B cell (primary cell): ENCODE measurements around the gene CSRNP2. TPM values are rescaled to one million over a fixed set of nuclear protein-coding genes. Genes with fewer than 3 reads are reported as not detected.

Experiments used
- ATAC-seq: fragments of 200-7000 bp; cut with Tn5 transposase; one replicate; pipeline ENCODE4 v1.10.0; 2021; ENCODE audit warnings: low read depth, mild to moderate bottlenecking, moderate number of reproducible peaks, moderate library complexity
- CTCF ChIA-PET: fragments of 350-600 bp; sonication (Branson Sonifier 250); formaldehyde crosslinking; loops from one replicate; lab custom pipeline; 2021; ENCODE audit warnings: antibody characterized with exemption, inconsistent platforms; lab: Charles Lee
- POLR2A ChIA-PET: fragments of 350-600 bp; sonication (Branson Sonifier 250); formaldehyde crosslinking; loops from one replicate; lab custom pipeline; 2021; ENCODE audit warnings: antibody characterized with exemption; lab: Charles Lee
- DNase-seq: peaks from one replicate; pipeline ENCODE4 v3.0.0; 2013
- H2AFZ ChIP-seq: 2 replicates; pipeline ENCODE4 v1.6.1; 2012; ENCODE audit warnings: mild to moderate bottlenecking, low read depth, low read length; ENCODE audit not compliant: insufficient read depth, poor library complexity, severe bottlenecking
- H3K27ac ChIP-seq, 2 donors: 1 replicate in 1 of 2; 2 replicates in 1 of 2; pipeline ENCODE4 v1.5.1; 2012 to 2013; ENCODE audit warnings: low read length in 2 of 2, mild to moderate bottlenecking in 2 of 2, moderate library complexity in 1 of 2
- H3K27me3 ChIP-seq, 4 experiments: fragments of 200-600 bp in 1 of 4; sonication (generic) in 1 of 4; replicated peaks in 1 of 4; 1 replicate in 2 of 4; 2 replicates in 2 of 4; pipeline versions ENCODE4 v1.6.1 to v1.7.0; 2013 to 2016; ENCODE audit warnings: low read length in 3 of 4, mild to moderate bottlenecking in 2 of 4, mixed read lengths in 1 of 4, moderate library complexity in 1 of 4; ENCODE audit not compliant: insufficient read depth in 4 of 4, control insufficient read depth in 3 of 4; ENCODE audit errors: control extremely low read depth in 1 of 4
- H3K36me3 ChIP-seq, 2 experiments: replicated peaks in 1 of 2; 1 replicate in 1 of 2; 2 replicates in 1 of 2; pipeline versions ENCODE4 v1.6.1 to v1.7.1; 2013; ENCODE audit warnings: low read length in 1 of 2; ENCODE audit not compliant: insufficient read depth in 2 of 2, control insufficient read depth in 1 of 2; ENCODE audit errors: control extremely low read depth in 1 of 2, extremely low read depth in 1 of 2
- H3K4me1 ChIP-seq, 2 donors: fragments of 200-600 bp in 1 of 2; sonication (generic) in 1 of 2; 1 replicate in 1 of 2; 2 replicates in 1 of 2; pipeline versions ENCODE4 v1.5.1 to v1.6.1; 2013 to 2017; ENCODE audit warnings: low read length in 2 of 2; ENCODE audit not compliant: control insufficient read depth in 2 of 2, insufficient read depth in 2 of 2
- H3K4me2 ChIP-seq: replicated peaks from 2 replicates; pipeline ENCODE3; 2012; ENCODE audit warnings: mild to moderate bottlenecking, low read depth, low read length; ENCODE audit not compliant: poor library complexity, severe bottlenecking
- H3K4me3 ChIP-seq, 5 experiments: fragments of 200-600 bp in 1 of 5; sonication (generic) in 1 of 5; 1 replicate in 3 of 5; 2 replicates in 2 of 5; pipeline versions ENCODE4 v1.5.1 to v1.7.0; 2011 to 2016; ENCODE audit warnings: low read length in 4 of 5, mild to moderate bottlenecking in 4 of 5, low read depth in 2 of 5, control low read depth in 1 of 5, moderate library complexity in 1 of 5; ENCODE audit not compliant: insufficient read depth in 1 of 5; ENCODE audit errors: control extremely low read depth in 1 of 5, extremely low read depth in 1 of 5
- H3K79me2 ChIP-seq: fragments of 200-600 bp; sonication (generic); one replicate; pipeline ENCODE4 v1.6.0; 2016; ENCODE audit warnings: low read length; ENCODE audit not compliant: control insufficient read depth, insufficient read depth
- H3K9ac ChIP-seq: fragments of 200-600 bp; sonication (generic); 2 replicates; pipeline ENCODE4 v1.6.1; 2017; ENCODE audit warnings: mild to moderate bottlenecking, low read length, moderate library complexity
- H3K9me3 ChIP-seq, 3 donors: one replicate each; pipeline versions ENCODE4 v1.6.1 to v1.7.1; 2013; ENCODE audit warnings: low read length in 2 of 3; ENCODE audit not compliant: control insufficient read depth in 2 of 3, insufficient read depth in 1 of 3; ENCODE audit errors: control extremely low read depth in 1 of 3
- H4K20me1 ChIP-seq: 2 replicates; pipeline ENCODE4 v1.6.0; 2012; ENCODE audit warnings: mild to moderate bottlenecking, low read length; ENCODE audit not compliant: insufficient read depth, control insufficient read depth, poor library complexity, severe bottlenecking
- H3K27ac Mint-ChIP-seq: one replicate; pipeline ENCODE4 v1.8.0; 2021; ENCODE audit warnings: mixed read lengths
- H3K27me3 Mint-ChIP-seq: one replicate; pipeline ENCODE4 v1.8.0; 2021; ENCODE audit warnings: mixed read lengths
- H3K4me1 Mint-ChIP-seq: one replicate; pipeline ENCODE4 v1.8.0; 2021; ENCODE audit warnings: mixed read lengths
- H3K4me3 Mint-ChIP-seq: one replicate; pipeline ENCODE4 v1.8.0; 2021; ENCODE audit warnings: mixed read lengths
- H3K9me3 Mint-ChIP-seq: one replicate; pipeline ENCODE4 v1.8.0; 2022; ENCODE audit warnings: mixed read lengths; ENCODE audit not compliant: insufficient read depth
- CTCF ChIP-seq: fragments of 200-600 bp; IDR thresholded peaks from one replicate; pipeline ENCODE4 v1.8.0; 2022; ENCODE audit warnings: antibody characterized with exemption, mild to moderate bottlenecking
- EZH2 ChIP-seq: IDR thresholded peaks from 2 replicates; pipeline ENCODE4 v1.6.1; 2012; ENCODE audit warnings: borderline replicate concordance, low read depth, mild to moderate bottlenecking, moderate library complexity, low read length; ENCODE audit not compliant: insufficient read depth, poor library complexity, severe bottlenecking
- WGBS: methylation state at CpG from one replicate; pipeline ENCODE4 v1.1.5; 2013; ENCODE audit warnings: missing lambda C conversion rate; ENCODE audit not compliant: insufficient coverage; 5-methylcytosine and 5-hydroxymethylcytosine counted together
- intact Hi-C: fragments of 100-400 bp; cut with micrococcal nuclease; formaldehyde crosslinking; loops from one replicate; pipeline ENCODE4 v1.10.0; 2022
- polyA plus RNA-seq: library from polyadenylated mRNA; depleted of rRNA; stranded (reverse); fragments of >200 nt; gene quantifications from 2 replicates; pipeline ENCODE4 v1.2.3, GENCODE V29; 2012
- total RNA-seq, 2 donors: library from RNA; stranded (reverse); fragments of 120-200 nt in 1 of 2; gene quantifications; 1 replicate in 1 of 2; 2 replicates in 1 of 2; pipeline versions ENCODE4 v1.2.3 to v1.2.4, GENCODE V29; 2013 to 2022

The CSRNP2 gene
- total and polyA plus RNA-seq, 2 donors (not counting 1 experiment from before 2014, with no cell fraction given) = 10.3 to 49.8 TPM

DNA sequence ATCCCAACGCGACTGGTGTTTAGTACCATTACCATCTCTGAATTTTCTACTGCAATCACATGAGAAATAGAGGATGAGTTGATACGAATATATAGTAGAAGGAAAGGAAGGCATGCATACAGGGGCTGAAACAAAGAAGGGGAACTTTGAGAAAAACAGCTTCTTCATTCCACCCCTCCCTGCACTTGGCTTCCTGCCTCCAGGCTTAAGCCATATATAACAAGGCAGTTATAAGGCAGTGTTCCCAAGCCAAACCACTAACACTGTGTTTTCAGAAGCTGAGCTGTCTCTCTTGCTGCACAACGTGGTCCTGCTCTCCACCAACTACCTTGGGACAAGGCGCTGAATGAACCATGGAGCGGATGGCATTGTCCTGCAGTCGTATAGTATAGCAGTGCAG, 24.3 kb downstream of the CSRNP2 start:
- Histone ChIP-seq H3K9me3 (no peaks in the 10 kb centered on the region), H3K27ac (no peak overlapping the region), H3K4me3 (no peak overlapping the region), H4K20me1 (no peaks in the 10 kb centered on the region), H3K4me1 (no peaks in the 10 kb centered on the region), H3K36me3 (peaks cover 0 to 72% of the 10 kb centered on the region in 2 experiments), H2AFZ (no peak overlapping the region), H3K4me2 (no peak overlapping the region), H3K9ac (no peak overlapping the region), H3K79me2 (no peaks in the 10 kb centered on the region), H3K27me3 (no peaks in the 10 kb centered on the region)
- DNase-seq (no peak), ATAC-seq (no peak)
- WGBS = no CpG with 5 or more reads among the region's 7 CpGs
- ChIA-PET CTCF (no interaction called here), POLR2A (no interaction called here)
- H3K4me1 Mint-ChIP-seq = no peaks in the 10 kb centered on the region
- no peak overlapping the region for H3K4me3 Mint-ChIP-seq
- H3K27ac Mint-ChIP-seq = no peak overlapping the region
- intact Hi-C loops = no loop called here
- no peaks in the 10 kb centered on the region for H3K9me3 Mint-ChIP-seq
- H3K27me3 Mint-ChIP-seq = no peaks in the 10 kb centered on the region
- TF ChIP-seq CTCF (no peak), EZH2 (no peak)

DNA sequence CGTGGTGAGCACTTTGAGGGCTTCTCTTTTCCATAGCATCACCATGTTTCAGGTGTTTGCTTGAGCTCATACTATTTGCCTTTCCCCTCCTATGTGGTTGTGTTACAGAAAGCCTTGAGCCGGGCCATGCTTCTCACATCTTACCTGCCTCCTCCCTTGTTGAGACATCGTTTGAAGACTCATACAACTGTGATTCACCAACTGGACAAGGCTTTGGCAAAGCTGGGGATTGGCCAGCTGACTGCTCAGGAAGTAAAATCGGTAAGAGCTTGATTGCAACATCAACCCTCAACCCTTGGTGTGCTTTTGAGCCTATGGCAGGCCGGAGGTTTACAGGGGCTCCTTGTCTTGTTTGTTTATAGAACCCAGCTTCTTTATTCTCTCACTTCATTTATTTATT, 27.2 kb downstream of the CSRNP2 start:
- no peaks in the 10 kb centered on the region for H4K20me1 ChIP-seq
- no peak overlapping the region for H3K4me2 ChIP-seq
- TF ChIP-seq EZH2 (no peak), CTCF (no peak)
- CTCF ChIA-PET = interaction anchor here (1.7 kb wide), 1 partner anchor 9 kb away, joined by 6 read pairs; no protein-coding TSS in a partner anchor
- H3K27me3 ChIP-seq = no peaks in the 10 kb centered on the region
- DNase-seq = no peak
- peaks cover 2% of the 10 kb centered on the region for H3K4me1 Mint-ChIP-seq
- H3K36me3 ChIP-seq = peaks cover 1 to 63% of the 10 kb centered on the region in 2 experiments
- 86% methylated on average over 1 of the region's 5 CpGs for WGBS
- H2AFZ ChIP-seq = no peak overlapping the region
- no peaks in the 10 kb centered on the region for H3K79me2 ChIP-seq
- H3K9ac ChIP-seq = no peak overlapping the region
- intact Hi-C loops = no loop called here
- H3K9me3 Mint-ChIP-seq = no peaks in the 10 kb centered on the region
- no peak overlapping the region for H3K4me3 ChIP-seq
- no peaks in the 10 kb centered on the region for H3K4me1 ChIP-seq
- POLR2A ChIA-PET = no interaction called here
- no peaks in the 10 kb centered on the region for H3K27me3 Mint-ChIP-seq
- no peak for ATAC-seq
- H3K27ac Mint-ChIP-seq = no peak overlapping the region
- no peak overlapping the region for H3K27ac ChIP-seq
- no peaks in the 10 kb centered on the region for H3K9me3 ChIP-seq
- no peak overlapping the region for H3K4me3 Mint-ChIP-seq
